Posterior vena cava (tissue), 2 donors: ENCODE data around the gene ACBD4. TPM values are rescaled to one million over a fixed set of nuclear protein-coding genes. Genes with fewer than 3 reads are reported as not detected.
A peak's percentile ranks its signal among the peaks of the same experiment; 100 is the strongest.

ENCODE experiments used
- DNase-seq: peaks from one replicate; pipeline ENCODE4 v3.0.0-alpha.2; 2020; ENCODE audit warnings: low spot score
- intact Hi-C, 2 donors: fragments of 100-400 bp; cut with DNase I; formaldehyde crosslinking; loops; one replicate each; pipeline versions ENCODE4 v1.14.1 to v1.14.2; 2022 to 2023
- total RNA-seq, 2 donors: library from RNA; stranded (reverse); fragmentation: NEBNext Ultra II Directional; extraction: Animal tissue kit (Norgen Biotek cat#: 25700); gene quantifications; one replicate each; pipeline ENCODE4 v1.2.1, GENCODE V29; 2021
- donor health status: DM: yes; HTN: yes; CAD: no.
- donor health status: DM: yes; HTN: yes; CAD: no.

Gene ACBD4
- total RNA-seq, 2 donors from 2014 or later = 10.8 to 12.9 TPM

GRCh38 chr17:45129940-45130680 is 5.4 kb upstream of the ACBD4 start:
- no peak for DNase-seq

GRCh38 chr17:45130681-45131615 is 4.5 kb upstream of the ACBD4 start:
- intact Hi-C loops = loop anchor here (10.0 kb wide), 2 partner anchors 216 to 254 kb away; partner anchors contain the start of gene GFAP (in 1 of the 2)
- DNase-seq = no peak

More at GRCh38 chr17:45129940-45130680, 5.4 kb upstream of the ACBD4 start:
- intact Hi-C loops = loop anchor here (10.0 kb wide), 2 partner anchors 215 to 255 kb away; partner anchors contain the start of gene GFAP (in 1 of the 2)

- intact Hi-C loops = loop anchor here (10.0 kb wide), 2 partner anchors 217 to 253 kb away; partner anchors contain the start of gene GFAP (in 1 of the 2)
- peak; percentile 87 for DNase-seq
These were observed 3.7 kb upstream of the ACBD4 start for GRCh38 chr17:45131616-45132319.

- intact Hi-C loops = loop anchor here (10.0 kb wide), 2 partner anchors 217 to 253 kb away; partner anchors contain the start of gene GFAP (in 1 of the 2)
- no peak for DNase-seq
These were observed 3.2 kb upstream of the ACBD4 start, which contains the start of gene PLCD3 for GRCh38 chr17:45132320-45132571. Gene PLCD3 (minus strand): TSS chr17:45132515. CDS start chr17:45132410, 105 bp downstream.

- intact Hi-C loops = loop anchor here (10.0 kb wide), 2 partner anchors 218 to 252 kb away; partner anchors contain the start of gene GFAP (in 1 of the 2)
These were observed 2.7 kb upstream of the ACBD4 start for GRCh38 chr17:45132572-45133463.

GRCh38 chr17:45135978-45136791 is 698 bp downstream of the ACBD4 start:
- DNase-seq = peak; percentile 76

More at GRCh38 chr17:45132572-45133463, 2.7 kb upstream of the ACBD4 start:
- peak; percentile 96 for DNase-seq

GRCh38 chr17:45136846-45137560 is 1.5 kb downstream of the ACBD4 start:
- DNase-seq = peak; percentile 78

More at GRCh38 chr17:45135978-45136791, 698 bp downstream of the ACBD4 start:
- intact Hi-C loops = loop anchor here (2.0 to 10.0 kb wide), 4 partner anchors 61 to 249 kb away; partner anchors contain the start of gene GFAP (in 1 of the 2)

GRCh38 chr17:45137561-45138305 is 2.2 kb downstream of the ACBD4 start:
- intact Hi-C loops = loop anchor here (5.0 to 10.0 kb wide), 3 partner anchors 60 to 247 kb away; partner anchors contain the start of gene GFAP (in 1 of the 2)
- peak; percentile 50 for DNase-seq

More at GRCh38 chr17:45136846-45137560, 1.5 kb downstream of the ACBD4 start:
- intact Hi-C loops = loop anchor here (5.0 to 10.0 kb wide), 3 partner anchors 60 to 248 kb away; partner anchors contain the start of gene GFAP (in 1 of the 2)

- peak; percentile 70 for DNase-seq
- intact Hi-C loops = loop anchor here (5.0 to 10.0 kb wide), 3 partner anchors 58 to 246 kb away; partner anchors contain the start of gene GFAP (in 1 of the 2)
These were observed 3.5 kb downstream of the ACBD4 start for GRCh38 chr17:45138911-45139532.

- intact Hi-C loops = loop anchor here (5.0 to 10.0 kb wide), 3 partner anchors 58 to 245 kb away; partner anchors contain the start of gene GFAP (in 1 of the 2)
- DNase-seq = peak; percentile 69
These were observed 4.0 kb downstream of the ACBD4 start for GRCh38 chr17:45139533-45139920.

GRCh38 chr17:45143094-45143670 is 7.7 kb downstream of the ACBD4 start:
- peak; percentile 72 for DNase-seq
- intact Hi-C loops = no loop called here

- intact Hi-C loops = no loop called here
- peak; percentile 98 for DNase-seq
These were observed 8.3 kb downstream of the ACBD4 start for GRCh38 chr17:45143767-45144198.

GRCh38 chr17:45144199-45145034 is 8.9 kb downstream of the ACBD4 start:
- DNase-seq = peak; percentile 88
- intact Hi-C loops = loop anchor here in 1 of 2 donors (5.0 kb wide), 1 partner anchor 173 kb away; the partner anchor contains the start of gene MAP3K14

- intact Hi-C loops = loop anchor here in 1 of 2 donors (5.0 kb wide), 1 partner anchor 172 kb away; the partner anchor contains the start of gene MAP3K14
- no peak for DNase-seq
These were observed 9.5 kb downstream of the ACBD4 start for GRCh38 chr17:45145035-45145389.
